Lower leg skin (tissue), 4 donors: ENCODE data around the gene SCAMP2. TPM values are rescaled to one million over a fixed set of nuclear protein-coding genes. Genes with fewer than 3 reads are reported as not detected.
A peak's percentile ranks its signal among the peaks of the same experiment; 100 is the strongest.

Source experiments
- DNase-seq, 2 donors: peaks; one replicate each; pipeline ENCODE4 v3.0.0-alpha.2; 2019; ENCODE audit warnings: low spot score in 2 of 2
- H3K4me3 ChIP-seq: fragments of 200-600 bp; sonication (generic); 2 replicates; pipeline ENCODE4 v1.5.1; 2017; ENCODE audit warnings: mild to moderate bottlenecking, low read depth; ENCODE audit not compliant: poor library complexity, severe bottlenecking
- CTCF ChIP-seq, 3 donors: fragments of 450-650 bp; IDR thresholded peaks; one replicate each; pipeline ENCODE4 v1.5.1; 2016; ENCODE audit warnings: antibody characterized with exemption in 3 of 3, mild to moderate bottlenecking in 3 of 3, moderate library complexity in 2 of 3
- POLR2A ChIP-seq, 2 donors: fragments of 450-650 bp; IDR thresholded peaks; one replicate each; pipeline ENCODE4 v1.6.1; 2016 to 2017; ENCODE audit warnings: antibody characterized with exemption in 2 of 2, mild to moderate bottlenecking in 1 of 2, moderate library complexity in 1 of 2
- WGBS, 2 donors: methylation state at CpG; one replicate each; pipeline ENCODE4 v1.1.5; 2018; 5-methylcytosine and 5-hydroxymethylcytosine counted together
- intact Hi-C: fragments of 100-400 bp; cut with DNase I; formaldehyde crosslinking; loops from one replicate; pipeline ENCODE4 v1.15.0; 2023; ENCODE audit warnings: low total_unique reads
- total RNA-seq, 4 donors: library from RNA; depleted of rRNA; stranded (reverse); fragments of >200 nt; gene quantifications; one replicate each; pipeline ENCODE4 v1.1.0, GENCODE V29; 2016

SCAMP2 gene
- total RNA-seq, 4 donors from 2014 or later: 97.2 to 134 (median 107) TPM

GRCh38 chr15:74802862-74803447, 70.2 kb downstream of the SCAMP2 start:
- DNase-seq: no peak
- TF ChIP-seq POLR2A (IDR thresholded peaks at IDR 0.05): no peak
- no peak for TF ChIP-seq CTCF (IDR thresholded peaks at IDR 0.05)
- no peak overlapping the region for H3K4me3 ChIP-seq
- intact Hi-C loops: no loop called here
- 87 to 92% methylated on average over 29 to 31 of the region's 31 CpGs for WGBS, 2 donors

GRCh38 chr15:74802290-74802689, 70.9 kb downstream of the SCAMP2 start:
- intact Hi-C loops: no loop called here
- 90% methylated on average over 17 to 18 of the region's 20 CpGs for WGBS, 2 donors
- TF ChIP-seq CTCF (IDR thresholded peaks at IDR 0.05) (no peak), POLR2A (IDR thresholded peaks at IDR 0.05) (no peak)
- no peak for DNase-seq
- H3K4me3 ChIP-seq: no peak overlapping the region

- no peak overlapping the region for H3K4me3 ChIP-seq
- no peak for DNase-seq
- TF ChIP-seq CTCF (IDR thresholded peaks at IDR 0.05) (no peak), POLR2A (IDR thresholded peaks at IDR 0.05) (no peak)
- intact Hi-C loops: no loop called here
- WGBS, 2 donors: 91 to 93% methylated on average over 14 to 18 of the region's 18 CpGs
These were observed 71.7 kb downstream of the SCAMP2 start for GRCh38 chr15:74801311-74801997.

GRCh38 chr15:74800559-74801094, 72.5 kb downstream of the SCAMP2 start:
- WGBS, 2 donors: 82 to 85% methylated on average over 17 to 18 of the region's 20 CpGs
- no peak for DNase-seq
- no peak for TF ChIP-seq POLR2A (IDR thresholded peaks at IDR 0.05)
- TF ChIP-seq CTCF (IDR thresholded peaks at IDR 0.05): no peak
- H3K4me3 ChIP-seq: no peak overlapping the region
- intact Hi-C loops: no loop called here

GRCh38 chr15:74799856-74800558, 73.2 kb downstream of the SCAMP2 start:
- DNase-seq: peak in 1 of 2 donors; percentile 94
- WGBS, 2 donors: 44 to 47% methylated on average over 15 of the region's 18 CpGs
- no peak overlapping the region for H3K4me3 ChIP-seq
- intact Hi-C loops: no loop called here
- peak in 1 of 3 donors; percentile 62 for TF ChIP-seq CTCF (IDR thresholded peaks at IDR 0.05)
- no peak for TF ChIP-seq POLR2A (IDR thresholded peaks at IDR 0.05)
